Brain microvascular endothelial cell (primary cell): Measurements from ENCODE around the gene FBXO31.

Experiments used
- DNase-seq: peaks from one replicate; pipeline ENCODE4 v3.0.0-alpha.2; 2020
- H3K27ac ChIP-seq: fragments of 250-450 bp; sonication (Bioruptor Pico); 2 replicates; pipeline ENCODE4 v1.5.1; 2020; ENCODE audit warnings: mild to moderate bottlenecking, moderate library complexity
- H3K27me3 ChIP-seq: fragments of 250-450 bp; sonication (Bioruptor Pico); replicated peaks from 2 replicates; pipeline ENCODE4 v1.5.1; 2020; ENCODE audit warnings: mild to moderate bottlenecking
- H3K36me3 ChIP-seq: fragments of 250-450 bp; sonication (Bioruptor Pico); replicated peaks from 2 replicates; pipeline ENCODE4 v1.5.1; 2020; ENCODE audit warnings: mild to moderate bottlenecking
- H3K4me3 ChIP-seq: 2 replicates; pipeline ENCODE4 v1.5.1; 2011; ENCODE audit warnings: low read depth, mild to moderate bottlenecking, control low read depth, low read length, moderate library complexity
- CTCF ChIP-seq: IDR thresholded peaks from 2 replicates; pipeline ENCODE4 v1.5.1; 2011; ENCODE audit warnings: low read depth, mild to moderate bottlenecking, moderate library complexity, low read length, control low read depth, inconsistent platforms; ENCODE audit errors: missing control alignments
- in situ Hi-C: cut with HindIII; loops from 2 replicates; pipeline ENCODE4 v1.10.0; 2017; ENCODE audit warnings: low sequenced_read_pairs, low pct_ligation_motif_present

The FBXO31 gene

GRCh38 chr16:87375426-87376135 is 8.0 kb downstream of the FBXO31 start:
- H3K27me3 ChIP-seq, result no peaks in the 10 kb centered on the region
- no peak for DNase-seq
- no peak for TF ChIP-seq CTCF
- no peaks in the 10 kb centered on the region for H3K36me3 ChIP-seq
- in situ Hi-C loops, result no loop called here
- no peak overlapping the region for H3K4me3 ChIP-seq
- H3K27ac ChIP-seq, result peak overlapping the region; percentile 43

GRCh38 chr16:87374313-87374712 is 9.3 kb downstream of the FBXO31 start:
- no peak for TF ChIP-seq CTCF
- in situ Hi-C loops, result no loop called here
- DNase-seq, result no peak
- H3K27ac ChIP-seq, result no peak overlapping the region
- H3K4me3 ChIP-seq, result no peak overlapping the region
- no peaks in the 10 kb centered on the region for H3K36me3 ChIP-seq
- H3K27me3 ChIP-seq, result no peaks in the 10 kb centered on the region

- Histone ChIP-seq H3K27ac (no peak overlapping the region), H3K27me3 (no peaks in the 10 kb centered on the region), H3K36me3 (peaks cover under 1% of the 10 kb centered on the region), H3K4me3 (no peak overlapping the region)
- TF ChIP-seq CTCF, result no peak
- in situ Hi-C loops, result no loop called here
- no peak for DNase-seq
Measured at GRCh38 chr16:87372305-87372704, 11.3 kb downstream of the FBXO31 start.

GRCh38 chr16:87371261-87371866 is 12.2 kb downstream of the FBXO31 start:
- no peak for TF ChIP-seq CTCF
- Histone ChIP-seq H3K4me3 (no peak overlapping the region), H3K27me3 (no peaks in the 10 kb centered on the region), H3K27ac (no peak overlapping the region), H3K36me3 (peaks cover 2% of the 10 kb centered on the region)
- in situ Hi-C loops, result no loop called here
- no peak for DNase-seq

GRCh38 chr16:87369796-87370719 is 13.5 kb downstream of the FBXO31 start:
- Histone ChIP-seq H3K4me3 (no peak overlapping the region), H3K36me3 (peaks cover 2% of the 10 kb centered on the region), H3K27ac (no peak overlapping the region), H3K27me3 (no peaks in the 10 kb centered on the region)
- no peak for TF ChIP-seq CTCF
- in situ Hi-C loops, result no loop called here
- DNase-seq, result no peak
